ENCODE data around the gene M1AP. TPM values are rescaled to one million over a fixed set of nuclear protein-coding genes. Genes with fewer than 3 reads are reported as not detected.
A peak's percentile ranks its signal among the peaks of the same experiment; 100 is the strongest.

The M1AP gene
- polyA plus RNA-seq, 2 of the 4 experiments (the other 2 are of a cell fraction): not detected

DNA sequence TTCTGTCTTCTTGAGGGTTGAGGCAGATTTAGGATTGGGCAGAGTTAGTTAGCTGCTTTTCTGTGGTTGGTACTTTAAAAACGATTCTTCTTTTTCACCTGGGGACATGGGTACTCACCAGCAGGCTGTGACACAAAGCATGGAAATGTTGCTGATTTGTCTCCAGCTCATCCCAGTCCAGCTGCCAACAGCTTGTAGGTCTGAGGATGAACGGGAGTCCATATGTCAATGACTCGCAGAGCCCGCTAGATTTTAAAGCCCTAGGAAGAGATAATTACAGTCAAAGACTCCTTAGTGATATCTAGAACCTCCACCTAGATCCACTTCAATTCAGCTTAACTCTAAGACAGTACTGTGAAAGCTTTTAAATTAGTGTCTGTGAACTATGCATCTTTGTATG lies 72.8 kb downstream of the M1AP start:
- no peak for DNase-seq (ENCODE audit: low read depth in 1 of 2, low spot score in 1 of 2)
- ChIA-PET POLR2A (no interaction called here), CTCF (interaction anchor here (1.3 to 17.2 kb wide), 4 partner anchors 11 to 43 kb away, joined by 3 to 181 read pairs (median 5); no protein-coding TSS in a partner anchor)
- no peak for FAIRE-seq
- no peak overlapping the region for H3K27ac ChIP-seq
- H3K4me1 ChIP-seq: no peaks in the 10 kb centered on the region
- WGBS (ENCODE audit: missing lambda C conversion rate): 64% methylated on average over 4 of the region's 4 CpGs
- H3K4me3 ChIP-seq: no peak overlapping the region
- TF ChIP-seq HOXB13 (CRISPR knock-in tag; IDR thresholded peaks at IDR 0.05; ENCODE audit: low read depth) (no peak), MAZ (IDR thresholded peaks at IDR 0.05; ENCODE audit: borderline replicate concordance, low read depth, low read length) (no peak), BHLHE40 (IDR thresholded peaks at IDR 0.05; ENCODE audit: low read depth, low read length) (no peak), TFCP2L1 (CRISPR knock-in tag; IDR thresholded peaks at IDR 0.05) (no peak), NPAS2 (CRISPR knock-in tag; IDR thresholded peaks at IDR 0.05; ENCODE audit: borderline replicate concordance) (no peak), FOSB (CRISPR knock-in tag; IDR thresholded peaks at IDR 0.05) (no peak), NFE2L2 (conservative IDR thresholded peaks at IDR 0.05; ENCODE audit: low read length) (no peak)
- H3K9me3 ChIP-seq: no peaks in the 10 kb centered on the region
- no peak for ATAC-seq
- no peak overlapping the region for H3K4me2 ChIP-seq

DNA sequence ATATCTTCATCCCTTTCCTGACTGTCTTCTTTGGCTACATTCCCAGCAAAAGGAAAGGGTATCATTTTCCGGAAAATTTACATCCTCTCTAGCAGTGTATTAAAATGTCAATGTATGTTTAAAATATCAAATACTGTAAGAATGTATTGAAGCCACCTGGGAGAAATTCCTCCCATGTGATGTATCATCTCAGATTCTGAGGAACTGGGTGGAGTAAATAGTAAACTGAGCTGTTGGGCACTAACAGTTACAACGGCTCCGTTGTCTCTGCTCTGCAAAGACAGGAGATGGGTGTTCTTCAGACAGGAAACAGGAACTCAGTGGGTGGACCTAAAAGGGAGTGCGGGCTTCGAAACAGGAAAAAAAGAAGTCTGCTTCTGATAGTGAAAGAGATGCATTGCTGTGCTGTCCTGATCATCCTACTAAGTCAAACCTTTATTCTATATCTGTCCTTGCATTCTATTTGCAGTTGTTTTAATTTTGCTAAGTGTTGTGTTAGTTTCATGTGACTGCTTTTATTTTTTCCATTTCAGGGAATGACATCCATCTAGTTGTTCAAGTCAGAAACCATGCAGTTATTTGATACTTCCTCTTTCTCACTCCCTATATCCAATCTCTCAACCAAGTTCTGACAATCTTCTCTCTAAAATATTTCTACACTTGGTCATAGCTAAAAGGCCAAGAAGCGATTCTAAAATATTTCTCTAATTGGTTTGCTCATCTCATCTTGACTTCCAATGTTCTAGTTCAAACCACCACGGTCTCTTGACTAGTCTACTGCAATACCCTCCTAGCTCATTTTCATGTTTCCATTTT lies 74.2 kb downstream of the M1AP start:
- TF ChIP-seq, protein P1, sequence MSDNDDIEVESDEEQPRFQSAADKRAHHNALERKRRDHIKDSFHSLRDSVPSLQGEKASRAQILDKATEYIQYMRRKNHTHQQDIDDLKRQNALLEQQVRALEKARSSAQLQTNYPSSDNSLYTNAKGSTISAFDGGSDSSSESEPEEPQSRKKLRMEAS (IDR thresholded peaks at IDR 0.05): no peak
- CTCF ChIA-PET: interaction anchor here (1.1 to 17.2 kb wide), 6 partner anchors 10 to 91 kb away, joined by 3 to 181 read pairs (median 4); partner anchors contain the start of genes CCDC142 and TTC31
- ATAC-seq (peak in 1 of 2 experiments; percentile 73; a peak in 3 of 6 replicates), FAIRE-seq (no peak), DNase-seq (ENCODE audit: low read depth in 1 of 2, low spot score in 1 of 2) (no peak)
- no peak overlapping the region for H3K27ac ChIP-seq
- WGBS (ENCODE audit: missing lambda C conversion rate): 52% methylated on average over 7 of the region's 7 CpGs
- no peaks in the 10 kb centered on the region for H3K9me3 ChIP-seq
- POLR2A ChIA-PET: interaction anchor here (1.0 kb wide), 1 partner anchor 44 kb away, joined by 3 read pairs; the partner anchor contains the start of genes AUP1 and HTRA2
- H3K4me2 ChIP-seq: no peak overlapping the region
- no peaks in the 10 kb centered on the region for H3K4me1 ChIP-seq
- H3K4me3 ChIP-seq: no peak overlapping the region

DNA sequence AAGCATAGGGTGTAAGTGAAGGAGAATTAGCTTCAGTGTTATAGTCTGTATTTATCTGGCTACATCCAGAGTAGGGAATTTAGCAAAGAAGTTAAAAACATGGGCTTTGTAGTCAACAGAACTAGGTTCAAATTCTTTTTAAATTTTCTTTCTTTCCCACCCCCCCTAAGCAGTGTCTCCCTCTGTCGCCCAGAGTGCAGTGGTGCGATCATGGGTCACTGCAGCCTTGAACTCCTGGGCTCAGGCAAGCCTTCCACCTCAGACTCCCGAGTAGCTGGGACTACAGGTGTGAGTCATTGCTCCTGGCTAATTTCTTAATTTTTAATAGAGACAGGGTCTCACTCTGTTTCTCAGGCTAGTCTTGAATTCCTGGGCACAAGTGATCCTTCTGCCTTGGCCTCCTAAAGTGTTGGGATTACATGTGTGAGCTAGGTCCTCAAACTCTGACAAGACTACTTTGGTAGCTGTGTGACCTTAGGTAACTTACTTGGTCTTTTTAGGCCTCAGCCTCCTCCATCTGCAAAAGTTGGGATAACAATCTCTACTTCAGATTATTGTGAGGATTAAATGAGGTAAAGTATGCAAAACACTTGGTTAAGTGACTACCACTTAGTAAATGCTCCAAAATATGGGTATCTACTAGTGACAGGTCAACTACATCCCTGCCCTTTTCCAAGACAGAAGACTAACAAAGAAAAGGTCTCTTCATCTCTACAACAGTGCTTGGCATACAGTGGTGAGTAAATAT lies 75.8 kb downstream of the M1AP start:
- POLR2A ChIA-PET: no interaction called here
- Histone ChIP-seq H3K27ac (no peak overlapping the region), H3K4me2 (no peak overlapping the region), H3K4me3 (no peak overlapping the region), H3K9me3 (no peaks in the 10 kb centered on the region), H3K4me1 (no peaks in the 10 kb centered on the region)
- FAIRE-seq: no peak
- peak in 1 of 2 experiments; percentile 35; a peak in 1 of 6 replicates for ATAC-seq
- 67% methylated on average over 3 of the region's 3 CpGs for WGBS (ENCODE audit: missing lambda C conversion rate)
- CTCF ChIA-PET: interaction anchor here (1.6 to 17.2 kb wide), 2 partner anchors 14 to 19 kb away, joined by 6 to 181 read pairs; no protein-coding TSS in a partner anchor
- no peak for DNase-seq (ENCODE audit: low read depth in 1 of 2, low spot score in 1 of 2)
- TF ChIP-seq MAFK (IDR thresholded peaks at IDR 0.05; ENCODE audit: partially characterized antibody) (no peak), BHLHE40 (IDR thresholded peaks at IDR 0.05; ENCODE audit: low read depth, low read length) (no peak), EHMT2 (IDR thresholded peaks at IDR 0.05; ENCODE audit: low read depth) (no peak), TFCP2L1 (CRISPR knock-in tag; IDR thresholded peaks at IDR 0.05) (no peak), ZFP36 (IDR thresholded peaks at IDR 0.05; ENCODE audit: borderline replicate concordance, partially characterized antibody) (no peak), SREBF2 (IDR thresholded peaks at IDR 0.05) (no peak), NPAS2 (CRISPR knock-in tag; IDR thresholded peaks at IDR 0.05; ENCODE audit: borderline replicate concordance) (no peak), GATA3 (IDR thresholded peaks at IDR 0.05; ENCODE audit: borderline replicate concordance) (no peak), NR3C1 (IDR thresholded peaks at IDR 0.05) (no peak), PHF8 (IDR thresholded peaks at IDR 0.05; ENCODE audit: borderline replicate concordance, low read depth) (no peak), MYC (IDR thresholded peaks at IDR 0.05; ENCODE audit: borderline replicate concordance, low read length) (no peak)
- TF ChIP-seq, protein P2, sequence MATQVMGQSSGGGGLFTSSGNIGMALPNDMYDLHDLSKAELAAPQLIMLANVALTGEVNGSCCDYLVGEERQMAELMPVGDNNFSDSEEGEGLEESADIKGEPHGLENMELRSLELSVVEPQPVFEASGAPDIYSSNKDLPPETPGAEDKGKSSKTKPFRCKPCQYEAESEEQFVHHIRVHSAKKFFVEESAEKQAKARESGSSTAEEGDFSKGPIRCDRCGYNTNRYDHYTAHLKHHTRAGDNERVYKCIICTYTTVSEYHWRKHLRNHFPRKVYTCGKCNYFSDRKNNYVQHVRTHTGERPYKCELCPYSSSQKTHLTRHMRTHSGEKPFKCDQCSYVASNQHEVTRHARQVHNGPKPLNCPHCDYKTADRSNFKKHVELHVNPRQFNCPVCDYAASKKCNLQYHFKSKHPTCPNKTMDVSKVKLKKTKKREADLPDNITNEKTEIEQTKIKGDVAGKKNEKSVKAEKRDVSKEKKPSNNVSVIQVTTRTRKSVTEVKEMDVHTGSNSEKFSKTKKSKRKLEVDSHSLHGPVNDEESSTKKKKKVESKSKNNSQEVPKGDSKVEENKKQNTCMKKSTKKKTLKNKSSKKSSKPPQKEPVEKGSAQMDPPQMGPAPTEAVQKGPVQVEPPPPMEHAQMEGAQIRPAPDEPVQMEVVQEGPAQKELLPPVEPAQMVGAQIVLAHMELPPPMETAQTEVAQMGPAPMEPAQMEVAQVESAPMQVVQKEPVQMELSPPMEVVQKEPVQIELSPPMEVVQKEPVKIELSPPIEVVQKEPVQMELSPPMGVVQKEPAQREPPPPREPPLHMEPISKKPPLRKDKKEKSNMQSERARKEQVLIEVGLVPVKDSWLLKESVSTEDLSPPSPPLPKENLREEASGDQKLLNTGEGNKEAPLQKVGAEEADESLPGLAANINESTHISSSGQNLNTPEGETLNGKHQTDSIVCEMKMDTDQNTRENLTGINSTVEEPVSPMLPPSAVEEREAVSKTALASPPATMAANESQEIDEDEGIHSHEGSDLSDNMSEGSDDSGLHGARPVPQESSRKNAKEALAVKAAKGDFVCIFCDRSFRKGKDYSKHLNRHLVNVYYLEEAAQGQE (IDR thresholded peaks at IDR 0.05): no peak
- TF ChIP-seq, protein P3, sequence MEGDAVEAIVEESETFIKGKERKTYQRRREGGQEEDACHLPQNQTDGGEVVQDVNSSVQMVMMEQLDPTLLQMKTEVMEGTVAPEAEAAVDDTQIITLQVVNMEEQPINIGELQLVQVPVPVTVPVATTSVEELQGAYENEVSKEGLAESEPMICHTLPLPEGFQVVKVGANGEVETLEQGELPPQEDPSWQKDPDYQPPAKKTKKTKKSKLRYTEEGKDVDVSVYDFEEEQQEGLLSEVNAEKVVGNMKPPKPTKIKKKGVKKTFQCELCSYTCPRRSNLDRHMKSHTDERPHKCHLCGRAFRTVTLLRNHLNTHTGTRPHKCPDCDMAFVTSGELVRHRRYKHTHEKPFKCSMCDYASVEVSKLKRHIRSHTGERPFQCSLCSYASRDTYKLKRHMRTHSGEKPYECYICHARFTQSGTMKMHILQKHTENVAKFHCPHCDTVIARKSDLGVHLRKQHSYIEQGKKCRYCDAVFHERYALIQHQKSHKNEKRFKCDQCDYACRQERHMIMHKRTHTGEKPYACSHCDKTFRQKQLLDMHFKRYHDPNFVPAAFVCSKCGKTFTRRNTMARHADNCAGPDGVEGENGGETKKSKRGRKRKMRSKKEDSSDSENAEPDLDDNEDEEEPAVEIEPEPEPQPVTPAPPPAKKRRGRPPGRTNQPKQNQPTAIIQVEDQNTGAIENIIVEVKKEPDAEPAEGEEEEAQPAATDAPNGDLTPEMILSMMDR (IDR thresholded peaks at IDR 0.05): no peak
- TF ChIP-seq, protein P1 (IDR thresholded peaks at IDR 0.05): no peak
- TF ChIP-seq, protein P4, sequence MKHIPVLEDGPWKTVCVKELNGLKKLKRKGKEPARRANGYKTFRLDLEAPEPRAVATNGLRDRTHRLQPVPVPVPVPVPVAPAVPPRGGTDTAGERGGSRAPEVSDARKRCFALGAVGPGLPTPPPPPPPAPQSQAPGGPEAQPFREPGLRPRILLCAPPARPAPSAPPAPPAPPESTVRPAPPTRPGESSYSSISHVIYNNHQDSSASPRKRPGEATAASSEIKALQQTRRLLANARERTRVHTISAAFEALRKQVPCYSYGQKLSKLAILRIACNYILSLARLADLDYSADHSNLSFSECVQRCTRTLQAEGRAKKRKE (CRISPR knock-in tag; IDR thresholded peaks at IDR 0.05; ENCODE audit: low read depth): no peak
- TF ChIP-seq, protein P5, sequence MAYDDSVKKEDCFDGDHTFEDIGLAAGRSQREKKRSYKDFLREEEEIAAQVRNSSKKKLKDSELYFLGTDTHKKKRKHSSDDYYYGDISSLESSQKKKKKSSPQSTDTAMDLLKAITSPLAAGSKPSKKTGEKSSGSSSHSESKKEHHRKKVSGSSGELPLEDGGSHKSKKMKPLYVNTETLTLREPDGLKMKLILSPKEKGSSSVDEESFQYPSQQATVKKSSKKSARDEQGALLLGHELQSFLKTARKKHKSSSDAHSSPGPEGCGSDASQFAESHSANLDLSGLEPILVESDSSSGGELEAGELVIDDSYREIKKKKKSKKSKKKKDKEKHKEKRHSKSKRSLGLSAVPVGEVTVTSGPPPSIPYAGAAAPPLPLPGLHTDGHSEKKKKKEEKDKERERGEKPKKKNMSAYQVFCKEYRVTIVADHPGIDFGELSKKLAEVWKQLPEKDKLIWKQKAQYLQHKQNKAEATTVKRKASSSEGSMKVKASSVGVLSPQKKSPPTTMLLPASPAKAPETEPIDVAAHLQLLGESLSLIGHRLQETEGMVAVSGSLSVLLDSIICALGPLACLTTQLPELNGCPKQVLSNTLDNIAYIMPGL (CRISPR knock-in tag; IDR thresholded peaks at IDR 0.05; ENCODE audit: borderline replicate concordance): no peak
